ENCODE data around the gene RIMBP2. TPM values are rescaled to one million over a fixed set of nuclear protein-coding genes. Genes with fewer than 3 reads are reported as not detected.

RIMBP2 gene
- total RNA-seq, 2 donors from 2014 or later: 0.14 TPM; not detected in 1

DNA sequence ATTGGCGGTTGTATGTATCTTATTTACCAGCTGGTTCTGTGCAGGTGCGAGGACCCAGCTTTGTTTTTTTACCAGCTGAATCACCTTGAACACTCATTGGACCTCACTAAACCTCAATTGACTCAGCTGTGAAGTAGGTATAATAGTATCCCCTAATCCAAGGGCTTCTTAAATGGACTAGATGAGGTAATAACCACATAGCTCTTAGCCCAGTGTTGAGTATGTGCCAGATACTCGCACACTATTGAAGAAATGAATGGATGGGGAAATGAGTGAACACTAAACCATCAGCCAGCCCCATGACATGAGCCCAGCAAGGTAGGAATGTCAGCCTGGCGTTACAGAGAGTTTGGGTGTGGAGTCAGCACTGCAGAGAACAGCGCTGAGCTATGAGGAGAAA lies 79.7 kb downstream of the RIMBP2 start:
- DNase-seq (no peak), ATAC-seq (replicated peaks in 1 of 2) (no peak)
- no peaks in the 10 kb centered on the region for H3K36me3 Mint-ChIP-seq (ENCODE audit: insufficient read depth in 2 of 2)
- H3K4me1 Mint-ChIP-seq (ENCODE audit: low read depth): no peaks in the 10 kb centered on the region
- peaks cover 14% of the 10 kb centered on the region for H3K27me3 Mint-ChIP-seq (ENCODE audit: low read depth)
- H3K4me3 Mint-ChIP-seq: no peak overlapping the region
- no peak overlapping the region for H3K27ac Mint-ChIP-seq
- no peaks in the 10 kb centered on the region for H3K9me3 Mint-ChIP-seq

- Mint-ChIP-seq H3K27me3 (ENCODE audit: low read depth) (peaks cover 14% of the 10 kb centered on the region), H3K27ac (no peak overlapping the region), H3K4me3 (no peak overlapping the region), H3K36me3 (ENCODE audit: insufficient read depth in 2 of 2) (no peaks in the 10 kb centered on the region), H3K4me1 (ENCODE audit: low read depth) (no peaks in the 10 kb centered on the region), H3K9me3 (no peaks in the 10 kb centered on the region)
- DNase-seq (no peak), ATAC-seq (replicated peaks in 1 of 2) (no peak)
These were observed 81.2 kb downstream of the RIMBP2 start for GRCh38 chr12:130634866-130635265.

- no peaks in the 10 kb centered on the region for H3K36me3 Mint-ChIP-seq (ENCODE audit: insufficient read depth in 2 of 2)
- H3K9me3 Mint-ChIP-seq: no peaks in the 10 kb centered on the region
- no peak overlapping the region for H3K4me3 Mint-ChIP-seq
- no peak for DNase-seq
- no peak for ATAC-seq (replicated peaks in 1 of 2)
- peaks cover 14% of the 10 kb centered on the region for H3K27me3 Mint-ChIP-seq (ENCODE audit: low read depth)
- H3K27ac Mint-ChIP-seq: no peak overlapping the region
- no peaks in the 10 kb centered on the region for H3K4me1 Mint-ChIP-seq (ENCODE audit: low read depth)
These were observed 82.3 kb downstream of the RIMBP2 start for GRCh38 chr12:130633771-130634170.

- Mint-ChIP-seq H3K9me3 (no peaks in the 10 kb centered on the region), H3K27me3 (ENCODE audit: low read depth) (peaks cover 14% of the 10 kb centered on the region), H3K36me3 (ENCODE audit: insufficient read depth in 2 of 2) (no peaks in the 10 kb centered on the region), H3K4me1 (ENCODE audit: low read depth) (no peaks in the 10 kb centered on the region), H3K27ac (no peak overlapping the region), H3K4me3 (no peak overlapping the region)
- no peak for ATAC-seq (replicated peaks in 1 of 2)
- no peak for DNase-seq
These were observed 83.5 kb downstream of the RIMBP2 start for GRCh38 chr12:130632642-130633041.

GRCh38 chr12:130628304-130628703 lies 87.8 kb downstream of the RIMBP2 start:
- Mint-ChIP-seq H3K27ac (no peak overlapping the region), H3K9me3 (no peaks in the 10 kb centered on the region), H3K4me3 (no peak overlapping the region), H3K36me3 (ENCODE audit: insufficient read depth in 2 of 2) (no peaks in the 10 kb centered on the region), H3K27me3 (ENCODE audit: low read depth) (peaks cover 6% of the 10 kb centered on the region), H3K4me1 (ENCODE audit: low read depth) (no peaks in the 10 kb centered on the region)
- ATAC-seq (replicated peaks in 1 of 2): no peak
- DNase-seq: no peak

GRCh38 chr12:130627175-130627574 lies 88.9 kb downstream of the RIMBP2 start:
- Mint-ChIP-seq H3K9me3 (no peaks in the 10 kb centered on the region), H3K27me3 (ENCODE audit: low read depth) (peaks cover 6% of the 10 kb centered on the region), H3K4me1 (ENCODE audit: low read depth) (no peaks in the 10 kb centered on the region), H3K27ac (no peak overlapping the region), H3K36me3 (ENCODE audit: insufficient read depth in 2 of 2) (no peaks in the 10 kb centered on the region), H3K4me3 (no peak overlapping the region)
- ATAC-seq (replicated peaks in 1 of 2) (no peak), DNase-seq (no peak)

DNA sequence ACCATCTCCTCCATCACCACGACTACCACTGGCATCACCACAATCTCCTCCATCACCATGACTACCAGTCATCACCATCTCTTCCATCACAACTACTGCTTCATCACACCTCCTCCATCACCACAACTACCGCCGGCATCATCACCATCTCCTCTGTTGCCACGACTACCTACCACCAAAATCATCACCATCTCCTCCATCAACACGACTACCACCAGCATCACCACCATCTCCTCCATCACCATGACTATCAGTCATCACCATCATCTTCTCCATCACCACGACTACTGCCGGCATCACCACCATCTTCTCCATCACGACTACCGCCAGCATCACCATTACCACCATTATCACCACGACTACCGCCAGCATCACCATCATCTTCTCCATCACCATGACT lies 89.5 kb downstream of the RIMBP2 start:
- Mint-ChIP-seq H3K4me1 (ENCODE audit: low read depth) (no peaks in the 10 kb centered on the region), H3K4me3 (no peak overlapping the region), H3K36me3 (ENCODE audit: insufficient read depth in 2 of 2) (no peaks in the 10 kb centered on the region), H3K9me3 (no peaks in the 10 kb centered on the region), H3K27me3 (ENCODE audit: low read depth) (peaks cover 6% of the 10 kb centered on the region), H3K27ac (no peak overlapping the region)
- no peak for DNase-seq
- no peak for ATAC-seq (replicated peaks in 1 of 2)

GRCh38 chr12:130625201-130625600 lies 90.9 kb downstream of the RIMBP2 start:
- H3K4me1 Mint-ChIP-seq (ENCODE audit: low read depth): no peaks in the 10 kb centered on the region
- H3K27me3 Mint-ChIP-seq (ENCODE audit: low read depth): peaks cover 6% of the 10 kb centered on the region
- no peak for ATAC-seq (replicated peaks in 1 of 2)
- no peaks in the 10 kb centered on the region for H3K36me3 Mint-ChIP-seq (ENCODE audit: insufficient read depth in 2 of 2)
- no peak overlapping the region for H3K27ac Mint-ChIP-seq
- no peak overlapping the region for H3K4me3 Mint-ChIP-seq
- no peaks in the 10 kb centered on the region for H3K9me3 Mint-ChIP-seq
- DNase-seq: no peak

GRCh38 chr12:130622803-130623202 lies 93.3 kb downstream of the RIMBP2 start:
- ATAC-seq (replicated peaks in 1 of 2) (no peak), DNase-seq (no peak)
- Mint-ChIP-seq H3K4me1 (ENCODE audit: low read depth) (no peaks in the 10 kb centered on the region), H3K4me3 (no peak overlapping the region), H3K27me3 (ENCODE audit: low read depth) (peaks cover 6% of the 10 kb centered on the region), H3K9me3 (no peaks in the 10 kb centered on the region), H3K36me3 (ENCODE audit: insufficient read depth in 2 of 2) (no peaks in the 10 kb centered on the region), H3K27ac (no peak overlapping the region)

DNA sequence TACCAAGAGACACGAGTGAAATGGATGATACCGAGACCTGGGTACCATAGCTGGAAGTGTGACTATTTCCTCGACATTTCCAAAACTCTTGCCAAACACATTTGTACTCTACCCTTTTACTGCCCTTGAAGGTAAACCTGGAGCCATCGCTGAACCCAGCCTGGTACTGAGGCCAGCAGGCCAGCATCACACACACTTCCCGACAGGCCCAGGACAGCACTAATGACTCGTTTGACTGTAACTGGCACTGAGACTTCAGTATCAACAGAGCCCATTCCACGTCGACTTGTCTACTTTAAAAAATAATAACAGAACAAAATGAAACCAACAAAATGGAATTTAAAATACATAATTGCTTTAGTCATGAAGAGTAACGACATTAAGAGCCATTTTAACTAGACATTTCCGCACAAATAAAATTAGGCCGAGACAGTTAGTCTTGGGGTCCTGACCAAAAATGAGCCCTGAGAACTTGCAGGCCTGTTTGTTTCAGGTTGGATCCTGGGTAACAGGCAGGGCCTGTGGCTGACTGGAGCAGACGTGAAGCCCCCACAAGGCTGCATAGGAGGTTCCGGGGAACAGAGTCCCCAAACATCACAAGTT lies 94.3 kb downstream of the RIMBP2 start:
- H3K36me3 Mint-ChIP-seq (ENCODE audit: insufficient read depth in 2 of 2): no peaks in the 10 kb centered on the region
- no peak overlapping the region for H3K27ac Mint-ChIP-seq

DNA sequence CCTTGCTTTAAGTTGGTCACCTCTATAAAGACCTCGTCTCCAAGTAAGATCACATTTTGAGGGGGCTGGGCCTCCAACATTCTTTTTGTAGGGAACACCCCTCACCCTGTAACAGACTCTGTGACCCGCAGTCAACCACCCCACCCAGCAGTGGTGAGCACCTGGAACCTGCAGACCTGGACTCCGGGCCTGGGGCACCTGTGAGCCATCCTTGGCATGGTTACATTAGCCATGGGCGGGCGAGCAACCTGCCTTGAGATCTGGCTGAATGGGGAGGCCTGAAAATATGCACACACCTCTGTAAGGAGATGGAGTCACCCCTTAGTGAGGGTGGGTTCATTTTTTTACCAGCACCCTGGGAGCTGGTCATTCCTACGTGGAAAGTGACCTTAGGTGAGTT lies 95.3 kb downstream of the RIMBP2 start:
- Mint-ChIP-seq H3K4me1 (ENCODE audit: low read depth) (no peaks in the 10 kb centered on the region), H3K27me3 (ENCODE audit: low read depth) (peaks cover 6% of the 10 kb centered on the region), H3K9me3 (no peaks in the 10 kb centered on the region), H3K4me3 (no peak overlapping the region), H3K36me3 (ENCODE audit: insufficient read depth in 2 of 2) (no peaks in the 10 kb centered on the region), H3K27ac (no peak overlapping the region)
- DNase-seq: no peak
- ATAC-seq (replicated peaks in 1 of 2): no peak

More for the DNA sequence above, 94.3 kb downstream of the RIMBP2 start:
- Mint-ChIP-seq H3K4me1 (ENCODE audit: low read depth) (no peaks in the 10 kb centered on the region), H3K4me3 (no peak overlapping the region), H3K27me3 (ENCODE audit: low read depth) (peaks cover 6% of the 10 kb centered on the region), H3K9me3 (no peaks in the 10 kb centered on the region)
- DNase-seq: no peak
- no peak for ATAC-seq (replicated peaks in 1 of 2)

GRCh38 chr12:130620281-130620680 lies 95.8 kb downstream of the RIMBP2 start:
- H3K4me3 Mint-ChIP-seq: no peak overlapping the region
- H3K27me3 Mint-ChIP-seq (ENCODE audit: low read depth): peaks cover 6% of the 10 kb centered on the region
- H3K4me1 Mint-ChIP-seq (ENCODE audit: low read depth): no peaks in the 10 kb centered on the region
- no peaks in the 10 kb centered on the region for H3K9me3 Mint-ChIP-seq
- ATAC-seq (replicated peaks in 1 of 2) (no peak), DNase-seq (no peak)
- H3K27ac Mint-ChIP-seq: no peak overlapping the region
- no peaks in the 10 kb centered on the region for H3K36me3 Mint-ChIP-seq (ENCODE audit: insufficient read depth in 2 of 2)

DNA sequence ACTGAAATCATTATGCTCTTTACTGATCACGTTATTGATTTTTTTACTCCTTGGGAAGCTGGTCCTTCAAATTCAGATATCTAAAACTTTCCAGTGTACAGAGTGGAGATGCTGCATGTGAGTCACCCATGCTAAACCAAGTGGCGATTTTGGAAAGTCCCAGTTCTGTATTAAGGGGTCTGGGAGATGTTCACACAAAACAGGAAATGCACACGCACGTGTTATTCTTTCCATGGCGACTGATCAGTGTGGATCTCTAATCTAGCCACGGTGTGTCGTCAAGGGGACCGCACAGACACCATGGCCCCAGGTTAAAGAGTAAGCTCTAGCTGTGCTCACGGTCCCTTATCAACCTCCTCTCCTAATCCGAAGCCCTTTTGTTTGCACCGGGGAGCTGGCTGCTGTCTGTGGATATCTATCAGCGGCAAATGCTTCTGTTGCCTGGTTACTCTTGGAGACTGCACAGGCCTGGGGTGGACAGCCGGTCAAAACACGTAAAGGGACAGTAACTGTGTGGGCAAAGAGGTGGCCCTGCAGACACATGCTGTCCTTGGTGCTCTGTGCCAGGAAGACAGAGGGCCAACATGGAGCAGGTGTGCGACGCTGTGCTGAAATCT lies 96.6 kb downstream of the RIMBP2 start:
- H3K4me1 Mint-ChIP-seq (ENCODE audit: low read depth): no peaks in the 10 kb centered on the region
- H3K27me3 Mint-ChIP-seq (ENCODE audit: low read depth): peaks cover 6% of the 10 kb centered on the region
- no peak for DNase-seq
- H3K4me3 Mint-ChIP-seq: no peak overlapping the region
- no peaks in the 10 kb centered on the region for H3K9me3 Mint-ChIP-seq
- H3K27ac Mint-ChIP-seq: no peak overlapping the region
- ATAC-seq (replicated peaks in 1 of 2): no peak
- no peaks in the 10 kb centered on the region for H3K36me3 Mint-ChIP-seq (ENCODE audit: insufficient read depth in 2 of 2)

DNA sequence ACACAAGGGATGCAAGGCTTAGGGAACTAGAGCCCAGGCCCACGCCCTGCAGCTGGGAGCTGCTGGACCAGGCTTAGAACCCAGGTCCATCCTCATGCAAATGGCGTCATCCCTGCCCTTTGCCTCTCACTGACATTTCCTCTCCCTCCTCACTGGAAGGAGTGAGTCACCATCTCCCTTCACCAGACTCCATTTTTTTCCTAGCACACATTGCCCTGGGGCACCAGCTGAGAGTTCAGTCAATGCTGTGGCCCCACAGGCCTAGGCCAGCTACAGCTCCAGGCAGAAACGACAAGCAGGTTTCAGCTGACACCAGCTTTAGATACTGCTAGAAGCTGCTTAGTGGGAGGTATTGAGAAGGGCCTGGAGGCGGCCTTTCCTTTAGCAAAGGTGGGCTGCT lies 98.9 kb downstream of the RIMBP2 start:
- no peaks in the 10 kb centered on the region for H3K27me3 Mint-ChIP-seq (ENCODE audit: low read depth)
- ATAC-seq (replicated peaks in 1 of 2): no peak
- no peaks in the 10 kb centered on the region for H3K36me3 Mint-ChIP-seq (ENCODE audit: insufficient read depth in 2 of 2)
- no peak overlapping the region for H3K27ac Mint-ChIP-seq
- H3K4me3 Mint-ChIP-seq: no peak overlapping the region
- DNase-seq: no peak
- H3K4me1 Mint-ChIP-seq (ENCODE audit: low read depth): no peaks in the 10 kb centered on the region
- no peaks in the 10 kb centered on the region for H3K9me3 Mint-ChIP-seq

Data from activated T-cell treated with anti-CD3 and anti-CD28 coated beads, Interleukin-2, amount 50 U/mL, for 72 hours (primary cell).